NOMO-1 (cell line): ENCODE measurements around the gene ANKH.
A peak's percentile ranks its signal among the peaks of the same experiment; 100 is the strongest.
"Not testable (repeated sequence)": the region's sequence is repeated elsewhere in the genome, so short reads cannot be mapped to it uniquely, and the experiment has no call there.

Experiments
- DNase-seq, 2 experiments: peaks; one replicate each; lab custom pipeline; 2025; ENCODE audit not compliant: unreplicated experiment in 2 of 2; lab: John Stamatoyannopoulos, UW

ANKH gene

GRCh38 chr5:14884062-14884612 is 12.6 kb upstream of the ANKH start:
- DNase-seq = no peak

- DNase-seq = no peak
These were observed 11.3 kb upstream of the ANKH start for GRCh38 chr5:14882658-14883580.

GRCh38 chr5:14881826-14882225 is 10.2 kb upstream of the ANKH start:
- DNase-seq = no peak

- no peak for DNase-seq
These were observed 9.1 kb upstream of the ANKH start for GRCh38 chr5:14880688-14881087.

GRCh38 chr5:14879937-14880589 is 8.5 kb upstream of the ANKH start:
- peak in 1 of 2 experiments; percentile 21 for DNase-seq

- no peak for DNase-seq
These were observed 7.8 kb upstream of the ANKH start for GRCh38 chr5:14879393-14879792.

GRCh38 chr5:14878192-14878591 is 6.6 kb upstream of the ANKH start:
- not testable (repeated sequence) for DNase-seq

GRCh38 chr5:14876095-14876494 is 4.5 kb upstream of the ANKH start:
- DNase-seq = no peak

- DNase-seq = no peak
These were observed 2.2 kb upstream of the ANKH start for GRCh38 chr5:14873790-14874189.

GRCh38 chr5:14873093-14873492 is 1.5 kb upstream of the ANKH start:
- DNase-seq = no peak

GRCh38 chr5:14872070-14872989 is 752 bp upstream of the ANKH start:
- peak; percentile 61 to 64 for DNase-seq

- DNase-seq = peak; percentile 29 to 64
These were observed 1.0 kb downstream of the ANKH start for GRCh38 chr5:14870337-14871213.

GRCh38 chr5:14869668-14870164 is 1.9 kb downstream of the ANKH start:
- DNase-seq = no peak

GRCh38 chr5:14869233-14869632 is 2.3 kb downstream of the ANKH start:
- DNase-seq = no peak

- no peak for DNase-seq
These were observed 2.8 kb downstream of the ANKH start for GRCh38 chr5:14868771-14869170.

GRCh38 chr5:14864181-14864812 is 7.3 kb downstream of the ANKH start:
- no peak for DNase-seq

- DNase-seq = no peak
These were observed 8.5 kb downstream of the ANKH start for GRCh38 chr5:14863105-14863504.

- no peak for DNase-seq
These were observed 10.3 kb downstream of the ANKH start for GRCh38 chr5:14861123-14861765.

- DNase-seq = no peak
These were observed 11.6 kb downstream of the ANKH start for GRCh38 chr5:14859980-14860379.
